HuH-7 (cell line): ENCODE results near the gene SLC6A19.

ENCODE experiments used
- DNase-seq: peaks from one replicate; pipeline ENCODE4 v3.0.0; 2011; ENCODE audit warnings: low spot score

Gene SLC6A19

GRCh38 chr5:1209896-1210776 is 8.7 kb downstream of the SLC6A19 start:
- DNase-seq, result no peak

GRCh38 chr5:1210832-1211251 is 9.4 kb downstream of the SLC6A19 start:
- no peak for DNase-seq

GRCh38 chr5:1211701-1212100 is 10.3 kb downstream of the SLC6A19 start:
- no peak for DNase-seq

- no peak for DNase-seq
These were observed 10.9 kb downstream of the SLC6A19 start for GRCh38 chr5:1212271-1212670.

- no peak for DNase-seq
These were observed 11.5 kb downstream of the SLC6A19 start for GRCh38 chr5:1212881-1213280.

GRCh38 chr5:1213508-1214162 is 12.2 kb downstream of the SLC6A19 start:
- no peak for DNase-seq

- DNase-seq, result no peak
These were observed 13.0 kb downstream of the SLC6A19 start for GRCh38 chr5:1214163-1214935.

GRCh38 chr5:1214936-1215220 is 13.5 kb downstream of the SLC6A19 start:
- DNase-seq, result no peak

- no peak for DNase-seq
These were observed 14.1 kb downstream of the SLC6A19 start for GRCh38 chr5:1215320-1216096.

- no peak for DNase-seq
These were observed 15.0 kb downstream of the SLC6A19 start for GRCh38 chr5:1216211-1216917.

GRCh38 chr5:1216918-1217295 is 15.5 kb downstream of the SLC6A19 start:
- DNase-seq, result no peak

GRCh38 chr5:1217596-1218206 is 16.3 kb downstream of the SLC6A19 start:
- no peak for DNase-seq

GRCh38 chr5:1218351-1219080 is 17.1 kb downstream of the SLC6A19 start:
- no peak for DNase-seq

- no peak for DNase-seq
These were observed 17.8 kb downstream of the SLC6A19 start for GRCh38 chr5:1219098-1219767.

- DNase-seq, result no peak
These were observed 18.3 kb downstream of the SLC6A19 start for GRCh38 chr5:1219768-1220100.

- no peak for DNase-seq
These were observed 19.0 kb downstream of the SLC6A19 start for GRCh38 chr5:1220351-1220750.

GRCh38 chr5:1220831-1221230 is 19.4 kb downstream of the SLC6A19 start:
- no peak for DNase-seq

GRCh38 chr5:1221721-1222120 is 20.3 kb downstream of the SLC6A19 start:
- DNase-seq, result no peak

GRCh38 chr5:1222147-1222546 is 20.8 kb downstream of the SLC6A19 start:
- DNase-seq, result no peak
